WTC11 (cell line): ENCODE results near the gene HLA-DQB1.

Source experiments
- CREM ChIP-seq: sonication (generic); formaldehyde crosslinking; IDR thresholded peaks from 2 replicates; pipeline ENCODE4 v1.8.1; 2022; ENCODE audit warnings: mild to moderate bottlenecking, missing genetic modification reagents, moderate library complexity
- ESRRA ChIP-seq: sonication (generic); formaldehyde crosslinking; IDR thresholded peaks from 2 replicates; pipeline ENCODE4 v1.8.1; 2022; ENCODE audit warnings: mild to moderate bottlenecking, missing genetic modification reagents, borderline replicate concordance
- GABPB1 ChIP-seq: sonication (generic); formaldehyde crosslinking; IDR thresholded peaks from 2 replicates; pipeline ENCODE4 v1.8.1; 2023; ENCODE audit warnings: mild to moderate bottlenecking, missing genetic modification reagents
- GRHL2 ChIP-seq: fragments of 250-450 bp; sonication (Bioruptor Pico); IDR thresholded peaks from 2 replicates; pipeline ENCODE4 v1.8.0; 2022; ENCODE audit warnings: mild to moderate bottlenecking, moderate library complexity; ENCODE audit not compliant: insufficient replicate concordance, severe bottlenecking
- KAT7 ChIP-seq: sonication (generic); formaldehyde crosslinking; IDR thresholded peaks from 2 replicates; pipeline ENCODE4 v1.8.1; 2023; ENCODE audit warnings: missing genetic modification reagents, mild to moderate bottlenecking, borderline replicate concordance
- SMAD4 ChIP-seq: sonication (generic); formaldehyde crosslinking; IDR thresholded peaks from 2 replicates; pipeline ENCODE4 v1.8.0; 2022; ENCODE audit warnings: mild to moderate bottlenecking, missing genetic modification reagents
- SP1 ChIP-seq: sonication (generic); formaldehyde crosslinking; conservative IDR thresholded peaks from 2 replicates; pipeline ENCODE4 v1.8.1; 2022; ENCODE audit warnings: missing genetic modification reagents
- TEAD1 ChIP-seq: sonication (generic); formaldehyde crosslinking; IDR thresholded peaks from 2 replicates; pipeline ENCODE4 v1.8.0; 2022; ENCODE audit warnings: mild to moderate bottlenecking, missing genetic modification reagents
- TF ChIP-seq, protein P1 (sequence below): fragments of 200-600 bp; IDR thresholded peaks from 2 replicates; pipeline ENCODE4 v1.8.0; 2022; ENCODE audit warnings: antibody characterized with exemption
- TF ChIP-seq, protein P2 (sequence below): fragments of 250-450 bp; sonication (Bioruptor Pico); IDR thresholded peaks from 2 replicates; pipeline ENCODE4 v2.1.2; 2022; ENCODE audit warnings: mild to moderate bottlenecking, moderate library complexity
- TF ChIP-seq, protein P3 (sequence below): sonication (generic); formaldehyde crosslinking; IDR thresholded peaks from 2 replicates; pipeline ENCODE4 v1.8.0; 2022; ENCODE audit warnings: mild to moderate bottlenecking, missing genetic modification reagents
- TF ChIP-seq, protein P4 (sequence below): sonication (generic); formaldehyde crosslinking; IDR thresholded peaks from 2 replicates; pipeline ENCODE4 v1.8.0; 2022; ENCODE audit warnings: mild to moderate bottlenecking, missing genetic modification reagents
- TF ChIP-seq, protein P5 (sequence below): sonication (generic); formaldehyde crosslinking; IDR thresholded peaks from 2 replicates; pipeline ENCODE4 v1.8.0; 2022; ENCODE audit warnings: mild to moderate bottlenecking, missing genetic modification reagents
- TF ChIP-seq, protein P6 (sequence below): sonication (generic); formaldehyde crosslinking; IDR thresholded peaks from 2 replicates; pipeline ENCODE4 v1.8.1; 2022; ENCODE audit warnings: low read depth, missing genetic modification reagents, borderline replicate concordance

DNA sequence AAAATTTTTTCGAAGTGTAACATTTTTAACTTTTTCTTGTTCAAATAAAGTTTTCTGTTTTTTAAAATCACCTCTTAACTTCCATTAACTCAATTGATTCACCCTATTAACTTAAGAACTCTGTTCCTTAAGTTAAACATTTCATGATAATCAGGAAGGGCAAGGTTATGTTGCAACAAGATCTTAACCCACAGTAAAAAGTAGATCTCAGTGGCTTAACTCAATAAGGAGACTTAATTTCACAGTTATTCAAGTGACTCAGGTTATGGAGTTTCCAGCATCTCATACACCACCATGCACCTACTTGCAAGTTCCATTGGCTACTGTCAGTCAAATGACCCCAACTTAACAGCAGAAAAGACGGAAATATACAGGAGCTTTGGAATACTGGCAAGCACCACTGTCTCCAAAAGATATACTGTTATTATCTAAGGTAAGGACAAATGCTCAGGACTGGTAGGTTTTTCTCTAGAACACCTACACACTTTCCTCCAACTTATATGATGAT is 11.2 kb downstream of the HLA-DQB1 start:
- TF ChIP-seq KAT7 (CRISPR knock-in tag) (no peak), GABPB1 (CRISPR knock-in tag) (no peak), CREM (CRISPR knock-in tag) (no peak), TEAD1 (CRISPR knock-in tag) (no peak), SP1 (CRISPR knock-in tag) (no peak), ESRRA (no peak), SMAD4 (CRISPR knock-in tag) (no peak), GRHL2 (CRISPR knock-in tag) (no peak)
- TF ChIP-seq, protein P1, sequence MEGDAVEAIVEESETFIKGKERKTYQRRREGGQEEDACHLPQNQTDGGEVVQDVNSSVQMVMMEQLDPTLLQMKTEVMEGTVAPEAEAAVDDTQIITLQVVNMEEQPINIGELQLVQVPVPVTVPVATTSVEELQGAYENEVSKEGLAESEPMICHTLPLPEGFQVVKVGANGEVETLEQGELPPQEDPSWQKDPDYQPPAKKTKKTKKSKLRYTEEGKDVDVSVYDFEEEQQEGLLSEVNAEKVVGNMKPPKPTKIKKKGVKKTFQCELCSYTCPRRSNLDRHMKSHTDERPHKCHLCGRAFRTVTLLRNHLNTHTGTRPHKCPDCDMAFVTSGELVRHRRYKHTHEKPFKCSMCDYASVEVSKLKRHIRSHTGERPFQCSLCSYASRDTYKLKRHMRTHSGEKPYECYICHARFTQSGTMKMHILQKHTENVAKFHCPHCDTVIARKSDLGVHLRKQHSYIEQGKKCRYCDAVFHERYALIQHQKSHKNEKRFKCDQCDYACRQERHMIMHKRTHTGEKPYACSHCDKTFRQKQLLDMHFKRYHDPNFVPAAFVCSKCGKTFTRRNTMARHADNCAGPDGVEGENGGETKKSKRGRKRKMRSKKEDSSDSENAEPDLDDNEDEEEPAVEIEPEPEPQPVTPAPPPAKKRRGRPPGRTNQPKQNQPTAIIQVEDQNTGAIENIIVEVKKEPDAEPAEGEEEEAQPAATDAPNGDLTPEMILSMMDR: no peak
- TF ChIP-seq, protein P2, sequence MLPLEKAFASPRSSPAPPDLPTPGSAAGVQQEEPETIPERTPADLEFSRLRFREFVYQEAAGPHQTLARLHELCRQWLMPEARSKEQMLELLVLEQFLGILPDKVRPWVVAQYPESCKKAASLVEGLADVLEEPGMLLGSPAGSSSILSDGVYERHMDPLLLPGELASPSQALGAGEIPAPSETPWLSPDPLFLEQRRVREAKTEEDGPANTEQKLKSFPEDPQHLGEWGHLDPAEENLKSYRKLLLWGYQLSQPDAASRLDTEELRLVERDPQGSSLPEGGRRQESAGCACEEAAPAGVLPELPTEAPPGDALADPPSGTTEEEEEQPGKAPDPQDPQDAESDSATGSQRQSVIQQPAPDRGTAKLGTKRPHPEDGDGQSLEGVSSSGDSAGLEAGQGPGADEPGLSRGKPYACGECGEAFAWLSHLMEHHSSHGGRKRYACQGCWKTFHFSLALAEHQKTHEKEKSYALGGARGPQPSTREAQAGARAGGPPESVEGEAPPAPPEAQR (CRISPR knock-in tag): no peak
- TF ChIP-seq, protein P3, sequence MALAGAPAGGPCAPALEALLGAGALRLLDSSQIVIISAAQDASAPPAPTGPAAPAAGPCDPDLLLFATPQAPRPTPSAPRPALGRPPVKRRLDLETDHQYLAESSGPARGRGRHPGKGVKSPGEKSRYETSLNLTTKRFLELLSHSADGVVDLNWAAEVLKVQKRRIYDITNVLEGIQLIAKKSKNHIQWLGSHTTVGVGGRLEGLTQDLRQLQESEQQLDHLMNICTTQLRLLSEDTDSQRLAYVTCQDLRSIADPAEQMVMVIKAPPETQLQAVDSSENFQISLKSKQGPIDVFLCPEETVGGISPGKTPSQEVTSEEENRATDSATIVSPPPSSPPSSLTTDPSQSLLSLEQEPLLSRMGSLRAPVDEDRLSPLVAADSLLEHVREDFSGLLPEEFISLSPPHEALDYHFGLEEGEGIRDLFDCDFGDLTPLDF (CRISPR knock-in tag): no peak
- TF ChIP-seq, protein P4, sequence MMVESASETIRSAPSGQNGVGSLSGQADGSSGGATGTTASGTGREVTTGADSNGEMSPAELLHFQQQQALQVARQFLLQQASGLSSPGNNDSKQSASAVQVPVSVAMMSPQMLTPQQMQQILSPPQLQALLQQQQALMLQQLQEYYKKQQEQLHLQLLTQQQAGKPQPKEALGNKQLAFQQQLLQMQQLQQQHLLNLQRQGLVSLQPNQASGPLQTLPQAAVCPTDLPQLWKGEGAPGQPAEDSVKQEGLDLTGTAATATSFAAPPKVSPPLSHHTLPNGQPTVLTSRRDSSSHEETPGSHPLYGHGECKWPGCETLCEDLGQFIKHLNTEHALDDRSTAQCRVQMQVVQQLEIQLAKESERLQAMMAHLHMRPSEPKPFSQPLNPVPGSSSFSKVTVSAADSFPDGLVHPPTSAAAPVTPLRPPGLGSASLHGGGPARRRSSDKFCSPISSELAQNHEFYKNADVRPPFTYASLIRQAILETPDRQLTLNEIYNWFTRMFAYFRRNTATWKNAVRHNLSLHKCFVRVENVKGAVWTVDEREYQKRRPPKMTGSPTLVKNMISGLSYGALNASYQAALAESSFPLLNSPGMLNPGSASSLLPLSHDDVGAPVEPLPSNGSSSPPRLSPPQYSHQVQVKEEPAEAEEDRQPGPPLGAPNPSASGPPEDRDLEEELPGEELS (CRISPR knock-in tag): no peak
- TF ChIP-seq, protein P5, sequence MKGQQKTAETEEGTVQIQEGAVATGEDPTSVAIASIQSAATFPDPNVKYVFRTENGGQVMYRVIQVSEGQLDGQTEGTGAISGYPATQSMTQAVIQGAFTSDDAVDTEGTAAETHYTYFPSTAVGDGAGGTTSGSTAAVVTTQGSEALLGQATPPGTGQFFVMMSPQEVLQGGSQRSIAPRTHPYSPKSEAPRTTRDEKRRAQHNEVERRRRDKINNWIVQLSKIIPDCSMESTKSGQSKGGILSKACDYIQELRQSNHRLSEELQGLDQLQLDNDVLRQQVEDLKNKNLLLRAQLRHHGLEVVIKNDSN: no peak
- TF ChIP-seq, protein P6, sequence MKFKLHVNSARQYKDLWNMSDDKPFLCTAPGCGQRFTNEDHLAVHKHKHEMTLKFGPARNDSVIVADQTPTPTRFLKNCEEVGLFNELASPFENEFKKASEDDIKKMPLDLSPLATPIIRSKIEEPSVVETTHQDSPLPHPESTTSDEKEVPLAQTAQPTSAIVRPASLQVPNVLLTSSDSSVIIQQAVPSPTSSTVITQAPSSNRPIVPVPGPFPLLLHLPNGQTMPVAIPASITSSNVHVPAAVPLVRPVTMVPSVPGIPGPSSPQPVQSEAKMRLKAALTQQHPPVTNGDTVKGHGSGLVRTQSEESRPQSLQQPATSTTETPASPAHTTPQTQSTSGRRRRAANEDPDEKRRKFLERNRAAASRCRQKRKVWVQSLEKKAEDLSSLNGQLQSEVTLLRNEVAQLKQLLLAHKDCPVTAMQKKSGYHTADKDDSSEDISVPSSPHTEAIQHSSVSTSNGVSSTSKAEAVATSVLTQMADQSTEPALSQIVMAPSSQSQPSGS (CRISPR knock-in tag): no peak
